Endothelial cell of umbilical vein (primary cell): ENCODE results near the gene DIP2C. TPM values are rescaled to one million over a fixed set of nuclear protein-coding genes. Genes with fewer than 3 reads are reported as not detected.

Source experiments
- BruUV-seq: library from RNA; stranded (reverse); fragments of 400-500 nt; replicated peaks from 2 replicates; lab custom pipeline; 2021; lab: Mats Ljungman, UMichigan
- CTCF ChIA-PET: fragments of 300-600, 350-600 bp; sonication (Branson Sonifier 250); formaldehyde crosslinking; loops from one replicate; lab custom pipeline; 2021; ENCODE audit warnings: antibody characterized with exemption, inconsistent platforms; lab: Charles Lee
- POLR2A ChIA-PET: fragments of 300-600, 350-600 bp; sonication (Branson Sonifier 250); formaldehyde crosslinking; loops from one replicate; lab custom pipeline; 2021; ENCODE audit warnings: antibody characterized with exemption, inconsistent platforms; lab: Charles Lee
- DNase-seq: peaks from one replicate; pipeline ENCODE4 v3.0.0-alpha.2; 2011; ENCODE audit warnings: low read depth, low spot score
- FAIRE-seq: peaks from 2 replicates; lab custom pipeline; 2011; peaks lifted over from hg19 to GRCh38; lab: Jason Lieb, UNC
- H2AFZ ChIP-seq: 2 replicates; pipeline ENCODE4 v1.6.0; 2012; ENCODE audit warnings: low read depth, low read length, control low read depth, inconsistent platforms
- H3K27ac ChIP-seq: 2 replicates; pipeline ENCODE4 v1.5.1; 2011; ENCODE audit warnings: low read depth, mild to moderate bottlenecking, control low read depth, low read length, moderate library complexity; ENCODE audit not compliant: insufficient read depth
- H3K27me3 ChIP-seq, 2 experiments: 2 replicates each; pipeline versions ENCODE4 v1.6.0 to v1.6.1; 2011; ENCODE audit warnings: low read length in 2 of 2, mixed read lengths in 1 of 2; ENCODE audit not compliant: control insufficient read depth in 2 of 2, insufficient read depth in 2 of 2
- H3K36me3 ChIP-seq, 2 experiments: 2 replicates in 1 of 2; 3 replicates in 1 of 2; pipeline ENCODE4 v1.5.1; 2011; ENCODE audit warnings: low read length in 2 of 2, mild to moderate bottlenecking in 1 of 2, moderate library complexity in 1 of 2; ENCODE audit not compliant: control insufficient read depth in 2 of 2, insufficient read depth in 2 of 2; ENCODE audit errors: extremely low read depth in 1 of 2
- H3K4me1 ChIP-seq: 3 replicates; pipeline ENCODE4 v1.5.1; 2011; ENCODE audit warnings: mild to moderate bottlenecking, low read length; ENCODE audit not compliant: control insufficient read depth, insufficient read depth; ENCODE audit errors: extremely low read depth
- H3K4me2 ChIP-seq: 2 replicates; pipeline ENCODE4 v1.6.1; 2011; ENCODE audit warnings: low read length, control low read depth, mixed read lengths; ENCODE audit not compliant: insufficient read depth
- H3K4me3 ChIP-seq, 3 experiments: fragments of 200-600 bp in 1 of 3; sonication (generic), shearing (Covaris generic) in 1 of 3; replicated peaks in 1 of 3; 2 replicates each; pipeline ENCODE4 v1.5.1; 2011 to 2016; ENCODE audit warnings: control low read depth in 3 of 3, low read length in 3 of 3, mild to moderate bottlenecking in 2 of 3, inconsistent platforms in 1 of 3, low read depth in 1 of 3, moderate library complexity in 1 of 3; ENCODE audit not compliant: insufficient read depth in 1 of 3
- H3K79me2 ChIP-seq: 2 replicates; pipeline ENCODE4 v1.6.0; 2012; ENCODE audit warnings: low read length, inconsistent platforms; ENCODE audit not compliant: control insufficient read depth, insufficient read depth
- H3K9ac ChIP-seq: replicated peaks from 2 replicates; pipeline ENCODE3; 2011; ENCODE audit warnings: low read length, control low read depth; ENCODE audit not compliant: insufficient read depth; ENCODE audit errors: extremely low read depth
- H3K9me1 ChIP-seq: replicated peaks from 3 replicates; pipeline ENCODE4 v1.6.0; 2011; ENCODE audit warnings: mild to moderate bottlenecking, low read length; ENCODE audit not compliant: control insufficient read depth, insufficient read depth; ENCODE audit errors: extremely low read depth
- H3K9me3 ChIP-seq: replicated peaks from 2 replicates; pipeline ENCODE4 v1.5.1; 2012; ENCODE audit warnings: low read length, inconsistent platforms; ENCODE audit not compliant: control insufficient read depth, insufficient read depth
- H4K20me1 ChIP-seq: replicated peaks from 2 replicates; pipeline ENCODE3; 2011; ENCODE audit warnings: mild to moderate bottlenecking, low read length; ENCODE audit not compliant: control insufficient read depth, insufficient read depth; ENCODE audit errors: extremely low read depth
- EZH2 ChIP-seq: IDR thresholded peaks from 2 replicates; pipeline ENCODE4 v1.6.1; 2012; ENCODE audit warnings: borderline replicate concordance, low read depth, mild to moderate bottlenecking, moderate library complexity, low read length, inconsistent platforms; ENCODE audit not compliant: severe bottlenecking
- FOS ChIP-seq: IDR thresholded peaks from 2 replicates; pipeline ENCODE4 v1.6.1; 2011; ENCODE audit warnings: mild to moderate bottlenecking, low read length, moderate library complexity, borderline replicate concordance; ENCODE audit not compliant: insufficient read depth
- GATA2 ChIP-seq: IDR thresholded peaks from 2 replicates; pipeline ENCODE4 v1.7.0; 2011; ENCODE audit warnings: low read depth, mild to moderate bottlenecking, moderate library complexity, mixed read lengths, low read length; ENCODE audit not compliant: insufficient read length, insufficient read depth
- JUN ChIP-seq: IDR thresholded peaks from 2 replicates; pipeline ENCODE4 v1.6.1; 2011; ENCODE audit warnings: borderline replicate concordance, low read depth; ENCODE audit not compliant: insufficient read length, insufficient read depth
- MYC ChIP-seq: IDR thresholded peaks from one replicate; pipeline ENCODE4 v1.6.1; 2011; ENCODE audit warnings: mild to moderate bottlenecking, low read depth, low read length
- POLR2AphosphoS5 ChIP-seq: IDR thresholded peaks from 2 replicates; pipeline ENCODE4 v1.6.1; 2012; ENCODE audit warnings: low read depth, mild to moderate bottlenecking, control low read depth, low read length, moderate library complexity; ENCODE audit not compliant: insufficient read depth
- dilution Hi-C: fragments of 300-500 bp; cut with MboI; formaldehyde crosslinking; loops from one replicate; pipeline ENCODE4 v1.15.0; 2019; ENCODE audit warnings: low sequenced_read_pairs; ENCODE audit not compliant: extremely low pct_ligation_motif_present
- intact Hi-C: fragments of 100-400 bp; cut with micrococcal nuclease; formaldehyde crosslinking; loops from one replicate; pipeline ENCODE4 v1.10.0; 2022
- polyA plus RNA-seq, 4 experiments: library from polyadenylated mRNA; depleted of rRNA in 3 of 4; stranded (reverse) in 3 of 4; unstranded in 1 of 4; fragments of >200 nt; gene quantifications; 2 replicates each; pipeline versions ENCODE4 v1.2.1 to v1.2.3, GENCODE V29; 2011 to 2012; ENCODE audit warnings: missing spikeins in 1 of 4
- total RNA-seq: library from RNA; stranded (reverse); gene quantifications from 2 replicates; pipeline ENCODE4 v1.2.3, GENCODE V29; 2021
- TF ChIP-seq, protein P1 (sequence below): IDR thresholded peaks from 2 replicates; pipeline ENCODE4 v1.6.1; 2011; ENCODE audit not compliant: insufficient read depth, insufficient read length
- TF ChIP-seq, protein P2 (sequence below), 2 donors: IDR thresholded peaks; 1 replicate in 1 of 2; 2 replicates in 1 of 2; pipeline ENCODE4 v1.5.1; 2011; ENCODE audit warnings: low read length in 2 of 2, mild to moderate bottlenecking in 2 of 2, moderate library complexity in 2 of 2, control low read depth in 1 of 2, inconsistent platforms in 1 of 2, low read depth in 1 of 2; ENCODE audit not compliant: insufficient read depth in 1 of 2; ENCODE audit errors: extremely low read depth in 1 of 2

Gene DIP2C
- total and polyA plus RNA-seq, 2 donors (not counting 3 experiments of a cell fraction or from before 2014, with no cell fraction given), result 3.6 to 10.7 TPM

DNA sequence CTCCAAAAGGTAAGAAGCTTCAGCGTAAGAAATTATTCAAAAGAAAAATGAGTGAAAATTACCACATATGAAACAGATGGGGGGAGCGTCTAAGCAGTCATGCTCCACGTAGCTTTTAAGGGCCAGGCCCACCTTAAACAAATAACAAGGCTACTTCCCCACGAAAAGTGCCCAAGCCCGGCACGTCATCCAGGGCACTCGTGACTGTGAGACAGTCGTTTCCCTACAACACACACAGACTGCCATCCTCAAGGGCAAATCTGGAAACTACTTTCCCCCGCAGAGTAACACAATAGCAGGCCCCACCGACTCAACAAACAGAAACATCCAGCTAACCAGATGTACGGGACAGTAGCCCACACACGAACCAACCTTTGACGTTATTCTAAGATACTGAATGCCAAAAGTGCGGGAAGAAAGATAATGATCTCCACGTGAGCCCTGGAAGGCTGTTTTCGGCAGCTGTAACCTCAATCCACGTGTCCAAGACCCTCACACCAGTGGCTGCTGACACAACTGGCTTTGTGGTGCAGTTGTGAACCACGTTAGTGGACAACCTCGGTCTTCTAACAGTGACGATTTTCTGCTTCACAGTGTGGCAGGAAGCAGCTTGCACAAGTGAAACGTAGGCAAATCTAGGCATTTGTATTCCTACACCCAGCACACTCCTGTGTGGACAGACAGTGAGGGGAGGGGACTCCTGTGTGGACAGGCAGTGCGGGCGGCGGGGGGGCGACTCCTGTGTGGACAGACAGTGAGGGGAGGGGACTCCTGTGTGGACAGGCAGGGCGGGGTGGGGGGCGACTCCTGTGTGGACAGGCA lies 302.5 kb downstream of the DIP2C start:
- H2AFZ ChIP-seq, result no peak overlapping the region
- H3K9me1 ChIP-seq, result no peaks in the 10 kb centered on the region
- H4K20me1 ChIP-seq, result no peaks in the 10 kb centered on the region
- no peak for TF ChIP-seq FOS
- no peak for TF ChIP-seq JUN
- TF ChIP-seq EZH2, result no peak
- TF ChIP-seq, protein P1, sequence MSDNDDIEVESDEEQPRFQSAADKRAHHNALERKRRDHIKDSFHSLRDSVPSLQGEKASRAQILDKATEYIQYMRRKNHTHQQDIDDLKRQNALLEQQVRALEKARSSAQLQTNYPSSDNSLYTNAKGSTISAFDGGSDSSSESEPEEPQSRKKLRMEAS, result no peak
- TF ChIP-seq, protein P2, sequence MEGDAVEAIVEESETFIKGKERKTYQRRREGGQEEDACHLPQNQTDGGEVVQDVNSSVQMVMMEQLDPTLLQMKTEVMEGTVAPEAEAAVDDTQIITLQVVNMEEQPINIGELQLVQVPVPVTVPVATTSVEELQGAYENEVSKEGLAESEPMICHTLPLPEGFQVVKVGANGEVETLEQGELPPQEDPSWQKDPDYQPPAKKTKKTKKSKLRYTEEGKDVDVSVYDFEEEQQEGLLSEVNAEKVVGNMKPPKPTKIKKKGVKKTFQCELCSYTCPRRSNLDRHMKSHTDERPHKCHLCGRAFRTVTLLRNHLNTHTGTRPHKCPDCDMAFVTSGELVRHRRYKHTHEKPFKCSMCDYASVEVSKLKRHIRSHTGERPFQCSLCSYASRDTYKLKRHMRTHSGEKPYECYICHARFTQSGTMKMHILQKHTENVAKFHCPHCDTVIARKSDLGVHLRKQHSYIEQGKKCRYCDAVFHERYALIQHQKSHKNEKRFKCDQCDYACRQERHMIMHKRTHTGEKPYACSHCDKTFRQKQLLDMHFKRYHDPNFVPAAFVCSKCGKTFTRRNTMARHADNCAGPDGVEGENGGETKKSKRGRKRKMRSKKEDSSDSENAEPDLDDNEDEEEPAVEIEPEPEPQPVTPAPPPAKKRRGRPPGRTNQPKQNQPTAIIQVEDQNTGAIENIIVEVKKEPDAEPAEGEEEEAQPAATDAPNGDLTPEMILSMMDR (IDR thresholded peaks at IDR 0.05; ENCODE audit: extremely low read depth in 1 of 2, insufficient read depth in 1 of 2, low read depth in 1 of 2, low read length in 2 of 2), result no peak
- no peak for TF ChIP-seq GATA2
- no peak for TF ChIP-seq MYC
- no peak for TF ChIP-seq POLR2AphosphoS5
- FAIRE-seq (no peak), DNase-seq (no peak)
- H3K9ac ChIP-seq, result no peak overlapping the region
- H3K79me2 ChIP-seq, result no peaks in the 10 kb centered on the region
- H3K4me1 ChIP-seq, result no peaks in the 10 kb centered on the region
- H3K4me3 ChIP-seq, result no peak overlapping the region
- intact Hi-C loops (no loop called here), dilution Hi-C loops (no loop called here)
- no peaks in the 10 kb centered on the region for H3K9me3 ChIP-seq
- no peaks in the 10 kb centered on the region for H3K27me3 ChIP-seq
- ChIA-PET CTCF (no interaction called here), POLR2A (no interaction called here)
- H3K27ac ChIP-seq, result no peak overlapping the region
- H3K36me3 ChIP-seq, result peaks cover 0 to 2% of the 10 kb centered on the region in 2 experiments
- H3K4me2 ChIP-seq, result no peak overlapping the region
- no TSS peak for BruUV-seq
